Gastrocnemius medialis (tissue), 4 donors: Measurements from ENCODE around the gene DIP2B. TPM values are rescaled to one million over a fixed set of nuclear protein-coding genes. Genes with fewer than 3 reads are reported as not detected.

Source experiments
- ATAC-seq, 2 donors: fragments of 150-250 bp; one replicate each; pipeline ENCODE4 v1.9.1; 2016
- DNase-seq, 2 donors: peaks; one replicate each; pipeline ENCODE4 v3.0.0-alpha.2; 2019
- H3K27ac ChIP-seq, 4 donors: fragments of 200-600 bp; sonication (generic); 1 replicate in 1 of 4; 2 replicates in 3 of 4; pipeline ENCODE4 v1.5.1; 2016 to 2018; ENCODE audit warnings: mild to moderate bottlenecking in 2 of 4, moderate library complexity in 1 of 4
- H3K27me3 ChIP-seq, 3 donors: fragments of 200-600 bp; sonication (generic) in 2 of 3; 1 replicate in 1 of 3; 2 replicates in 2 of 3; pipeline versions ENCODE4 v1.5.1 to v1.6.0; 2016 to 2019; ENCODE audit warnings: mild to moderate bottlenecking in 1 of 3, moderate library complexity in 1 of 3
- H3K36me3 ChIP-seq, 2 donors: fragments of 200-600 bp; sonication (generic) in 1 of 2; one replicate each; pipeline ENCODE4 v1.5.1; 2017 to 2018
- H3K4me1 ChIP-seq, 2 donors: fragments of 200-600 bp; sonication (generic) in 1 of 2; one replicate each; pipeline ENCODE4 v1.5.1; 2016 to 2017; ENCODE audit warnings: mild to moderate bottlenecking in 2 of 2
- H3K4me3 ChIP-seq, 4 donors: fragments of 200-600 bp; sonication (generic) in 3 of 4; 1 replicate in 1 of 4; 2 replicates in 3 of 4; pipeline ENCODE4 v1.5.1; 2016 to 2019; ENCODE audit warnings: mild to moderate bottlenecking in 2 of 4
- H3K9me3 ChIP-seq, 3 donors: fragments of 200-600 bp; sonication (generic) in 2 of 3; 1 replicate in 1 of 3; 2 replicates in 2 of 3; pipeline ENCODE4 v1.5.1; 2016 to 2019
- POLR2A ChIP-seq, 2 donors: fragments of 450-650 bp; IDR thresholded peaks; one replicate each; pipeline ENCODE4 v1.6.1; 2017; ENCODE audit warnings: antibody characterized with exemption in 2 of 2, mild to moderate bottlenecking in 2 of 2, moderate library complexity in 2 of 2
- in situ Hi-C, 4 donors: fragments of 200-750 bp; cut with MboI; loops; one replicate each; pipeline versions ENCODE4 v1.15.0 to v1.8.0; 2017; ENCODE audit warnings: low sequenced_read_pairs in 4 of 4
- intact Hi-C: fragments of 100-400 bp; cut with DNase I; formaldehyde crosslinking; loops from one replicate; pipeline ENCODE4 v1.15.1; 2023; ENCODE audit warnings: low total_unique reads
- total RNA-seq, 4 donors: library from RNA; depleted of rRNA; stranded (reverse); fragments of >200 nt; gene quantifications; one replicate each; pipeline versions ENCODE4 v1.1.0 to v1.2.3, GENCODE V29; 2016
- TF ChIP-seq, protein P1 (sequence below), 5 experiments: fragments of 450-650 bp in 3 of 5; fragments of 200-600 bp in 2 of 5; sonication (generic) in 2 of 5; IDR thresholded peaks in 4 of 5; conservative IDR thresholded peaks in 1 of 5; 1 replicate in 4 of 5; 2 replicates in 1 of 5; pipeline ENCODE4 v1.5.1; 2016 to 2019; ENCODE audit warnings: antibody characterized with exemption in 5 of 5, mild to moderate bottlenecking in 3 of 5, moderate library complexity in 3 of 5

The DIP2B gene
- total RNA-seq, 4 donors from 2014 or later, result 11.5 to 15.2 (median 12.2) TPM

DNA sequence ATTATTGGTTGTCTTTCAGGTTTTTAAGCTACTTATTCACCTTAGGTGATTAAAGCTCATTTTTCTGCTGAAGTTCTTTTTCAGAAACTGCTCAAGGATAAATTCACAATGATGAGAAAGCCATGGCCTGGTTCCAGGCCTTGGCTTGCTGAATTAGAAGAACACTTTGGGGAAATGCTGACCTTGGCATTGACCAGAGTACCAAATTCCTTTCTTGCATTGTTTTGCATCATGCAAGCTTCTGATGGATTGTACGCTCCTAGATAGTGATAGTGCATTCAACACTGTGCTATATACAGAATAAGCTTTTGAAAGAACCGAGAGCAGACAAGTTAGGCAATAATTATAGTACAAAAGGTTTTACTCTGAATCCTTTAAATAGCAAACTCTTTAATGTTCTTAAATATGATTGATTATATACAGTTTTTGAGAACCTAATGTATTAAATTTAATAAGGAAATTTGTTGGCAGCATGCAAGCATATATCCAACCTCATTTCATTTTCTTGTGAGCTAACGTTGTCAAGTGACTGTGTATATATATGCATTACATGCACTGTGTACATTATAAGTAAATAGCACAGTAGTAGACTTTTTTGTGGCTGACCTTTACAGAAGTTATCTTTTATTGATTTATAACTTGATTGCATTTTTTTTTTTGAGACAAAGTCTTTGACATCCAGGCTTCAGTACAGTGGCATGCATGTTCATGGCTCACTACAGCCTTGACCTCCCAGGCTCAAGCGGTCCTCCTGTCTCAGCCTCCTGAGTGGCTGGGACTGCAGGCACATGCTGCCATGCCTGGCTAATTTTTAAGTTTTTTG, 99.2 kb downstream of the DIP2B start:
- Histone ChIP-seq H3K27me3 (no peaks in the 10 kb centered on the region), H3K9me3 (no peaks in the 10 kb centered on the region), H3K4me3 (no peak overlapping the region), H3K36me3 (no peaks in the 10 kb centered on the region), H3K27ac (no peak overlapping the region), H3K4me1 (peaks cover 10 to 23% of the 10 kb centered on the region in 2 donors)
- no peak for ATAC-seq
- DNase-seq, result no peak
- intact Hi-C loops (no loop called here), in situ Hi-C loops (no loop called here)
- no peak for TF ChIP-seq POLR2A (IDR thresholded peaks at IDR 0.05)
- TF ChIP-seq, protein P1, sequence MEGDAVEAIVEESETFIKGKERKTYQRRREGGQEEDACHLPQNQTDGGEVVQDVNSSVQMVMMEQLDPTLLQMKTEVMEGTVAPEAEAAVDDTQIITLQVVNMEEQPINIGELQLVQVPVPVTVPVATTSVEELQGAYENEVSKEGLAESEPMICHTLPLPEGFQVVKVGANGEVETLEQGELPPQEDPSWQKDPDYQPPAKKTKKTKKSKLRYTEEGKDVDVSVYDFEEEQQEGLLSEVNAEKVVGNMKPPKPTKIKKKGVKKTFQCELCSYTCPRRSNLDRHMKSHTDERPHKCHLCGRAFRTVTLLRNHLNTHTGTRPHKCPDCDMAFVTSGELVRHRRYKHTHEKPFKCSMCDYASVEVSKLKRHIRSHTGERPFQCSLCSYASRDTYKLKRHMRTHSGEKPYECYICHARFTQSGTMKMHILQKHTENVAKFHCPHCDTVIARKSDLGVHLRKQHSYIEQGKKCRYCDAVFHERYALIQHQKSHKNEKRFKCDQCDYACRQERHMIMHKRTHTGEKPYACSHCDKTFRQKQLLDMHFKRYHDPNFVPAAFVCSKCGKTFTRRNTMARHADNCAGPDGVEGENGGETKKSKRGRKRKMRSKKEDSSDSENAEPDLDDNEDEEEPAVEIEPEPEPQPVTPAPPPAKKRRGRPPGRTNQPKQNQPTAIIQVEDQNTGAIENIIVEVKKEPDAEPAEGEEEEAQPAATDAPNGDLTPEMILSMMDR (IDR thresholded peaks at IDR 0.05 in 4 of 5, conservative IDR thresholded peaks at IDR 0.05 in 1 of 5), result no peak

DNA sequence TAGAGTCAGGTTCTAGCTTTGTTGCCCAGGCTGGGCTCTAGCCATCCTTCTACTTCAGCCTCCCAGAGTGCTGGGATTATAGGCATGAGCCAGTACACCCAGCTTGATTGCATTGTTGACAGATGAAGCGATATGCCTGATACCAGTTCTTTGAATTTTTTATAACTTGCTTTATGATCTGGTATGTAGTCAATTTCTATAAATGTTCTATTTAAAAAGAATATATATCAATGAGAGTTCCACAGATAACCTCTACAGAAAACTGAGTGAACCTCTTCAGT, 99.8 kb downstream of the DIP2B start:
- intact Hi-C loops, result no loop called here
- DNase-seq (no peak), ATAC-seq (no peak)
- Histone ChIP-seq H3K4me3 (no peak overlapping the region), H3K9me3 (no peaks in the 10 kb centered on the region), H3K27me3 (no peaks in the 10 kb centered on the region), H3K27ac (no peak overlapping the region), H3K36me3 (no peaks in the 10 kb centered on the region), H3K4me1 (peaks cover 14 to 18% of the 10 kb centered on the region in 2 donors)
- in situ Hi-C loops, result no loop called here
- no peak for TF ChIP-seq POLR2A (IDR thresholded peaks at IDR 0.05)
- TF ChIP-seq, protein P1 (IDR thresholded peaks at IDR 0.05 in 4 of 5, conservative IDR thresholded peaks at IDR 0.05 in 1 of 5), result no peak

DNA sequence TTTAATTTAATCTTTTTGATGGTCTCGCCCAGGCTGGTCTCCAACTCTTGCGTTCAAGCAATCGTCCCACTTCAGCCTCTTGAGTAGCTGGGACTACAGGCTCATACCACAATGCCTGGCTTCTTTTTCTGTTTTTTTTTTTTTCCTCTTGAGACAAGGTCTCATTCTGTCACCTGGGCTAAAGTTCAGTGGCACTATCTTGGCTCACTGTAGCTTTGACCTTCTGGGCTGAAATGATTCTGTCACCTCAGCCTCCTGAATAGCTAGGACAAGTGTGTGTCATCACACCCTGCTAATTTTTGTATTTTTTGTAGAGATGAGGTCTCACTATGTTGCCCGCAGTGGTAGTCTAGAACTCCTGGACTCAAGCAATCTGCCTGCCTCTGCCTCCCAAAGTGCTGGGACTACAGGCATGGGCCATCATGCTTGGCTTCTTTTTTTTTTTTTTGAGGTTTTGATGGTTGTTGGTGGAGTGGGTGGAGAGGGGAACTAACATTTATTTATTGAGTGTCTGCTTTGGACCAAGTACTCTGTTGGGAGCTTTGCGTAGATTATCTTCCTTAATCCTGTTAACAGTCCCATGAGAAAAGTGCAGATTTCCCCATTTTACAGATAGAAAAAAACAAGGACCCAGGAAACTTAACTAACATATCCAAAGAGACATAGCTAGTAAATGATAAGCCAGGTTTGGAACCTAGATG, 102.0 kb downstream of the DIP2B start:
- TF ChIP-seq POLR2A (IDR thresholded peaks at IDR 0.05), result no peak
- TF ChIP-seq, protein P1 (IDR thresholded peaks at IDR 0.05 in 4 of 5, conservative IDR thresholded peaks at IDR 0.05 in 1 of 5), result no peak
- H3K9me3 ChIP-seq, result no peaks in the 10 kb centered on the region
- in situ Hi-C loops, result no loop called here
- H3K27ac ChIP-seq, result no peak overlapping the region
- no peak for DNase-seq
- H3K27me3 ChIP-seq, result no peaks in the 10 kb centered on the region
- peaks cover 7 to 9% of the 10 kb centered on the region in 2 donors for H3K4me1 ChIP-seq
- intact Hi-C loops, result no loop called here
- H3K36me3 ChIP-seq, result no peaks in the 10 kb centered on the region
- no peak overlapping the region for H3K4me3 ChIP-seq
- no peak for ATAC-seq

DNA sequence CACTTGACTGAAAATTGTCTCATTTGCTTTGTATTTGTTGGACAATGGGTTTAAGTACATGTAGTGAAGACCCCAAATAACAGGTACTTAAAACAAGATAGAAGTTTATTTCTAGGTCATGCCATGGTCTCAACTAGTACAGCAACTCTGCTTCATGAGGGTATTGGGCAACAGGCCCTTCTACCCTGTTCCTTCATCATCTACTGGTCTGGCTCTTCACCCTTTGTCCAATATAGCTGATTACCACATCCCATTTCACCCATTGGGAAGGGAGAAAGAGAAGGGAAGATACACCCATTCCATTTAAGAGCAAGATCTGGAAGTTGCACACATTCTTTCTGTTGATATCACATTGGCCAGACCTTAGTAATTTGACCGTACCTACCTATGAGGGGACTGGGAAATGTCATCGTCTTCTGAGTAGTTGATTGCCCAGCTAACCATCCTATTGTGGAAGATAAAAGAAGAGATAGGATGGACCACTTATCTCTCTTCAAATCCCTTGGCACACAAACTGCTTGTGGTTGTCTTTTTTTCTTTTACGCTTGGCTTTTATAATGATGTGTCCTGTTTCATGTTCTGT, 104.6 kb downstream of the DIP2B start:
- in situ Hi-C loops, result no loop called here
- H3K27me3 ChIP-seq, result no peaks in the 10 kb centered on the region
- H3K36me3 ChIP-seq, result no peaks in the 10 kb centered on the region
- no peak overlapping the region for H3K27ac ChIP-seq
- H3K9me3 ChIP-seq, result no peaks in the 10 kb centered on the region
- no peak for DNase-seq
- TF ChIP-seq, protein P1 (IDR thresholded peaks at IDR 0.05 in 4 of 5, conservative IDR thresholded peaks at IDR 0.05 in 1 of 5), result no peak
- TF ChIP-seq POLR2A (IDR thresholded peaks at IDR 0.05), result no peak
- intact Hi-C loops, result no loop called here
- H3K4me3 ChIP-seq, result no peak overlapping the region
- no peak for ATAC-seq
- peaks cover 11 to 19% of the 10 kb centered on the region in 2 donors for H3K4me1 ChIP-seq
